Measurements from ENCODE around the gene SEMA3B. TPM values are rescaled to one million over a fixed set of nuclear protein-coding genes. Genes with fewer than 3 reads are reported as not detected.
A peak's percentile ranks its signal among the peaks of the same experiment; 100 is the strongest.

Gene SEMA3B
- total RNA-seq, 2 donors from 2014 or later, result 71.1 to 116 TPM

GRCh38 chr3:50314816-50315215 is 45.9 kb downstream of the SEMA3B start:
- intact Hi-C loops (cut with DNase I), result no loop called here
- Histone ChIP-seq H3K4me3 (no peak overlapping the region), H3K27ac (no peak overlapping the region), H3K9me3 (no peaks in the 10 kb centered on the region), H3K27me3 (no peaks in the 10 kb centered on the region), H3K36me3 (replicated peaks in 1 of 2; ENCODE audit: insufficient read depth in 1 of 2, low read depth in 2 of 2) (peaks cover 0 to 5% of the 10 kb centered on the region in 2 donors), H3K4me1 (peaks cover 27% of the 10 kb centered on the region)
- no peak for TF ChIP-seq POLR2A (IDR thresholded peaks at IDR 0.05)
- TF ChIP-seq, protein P1, sequence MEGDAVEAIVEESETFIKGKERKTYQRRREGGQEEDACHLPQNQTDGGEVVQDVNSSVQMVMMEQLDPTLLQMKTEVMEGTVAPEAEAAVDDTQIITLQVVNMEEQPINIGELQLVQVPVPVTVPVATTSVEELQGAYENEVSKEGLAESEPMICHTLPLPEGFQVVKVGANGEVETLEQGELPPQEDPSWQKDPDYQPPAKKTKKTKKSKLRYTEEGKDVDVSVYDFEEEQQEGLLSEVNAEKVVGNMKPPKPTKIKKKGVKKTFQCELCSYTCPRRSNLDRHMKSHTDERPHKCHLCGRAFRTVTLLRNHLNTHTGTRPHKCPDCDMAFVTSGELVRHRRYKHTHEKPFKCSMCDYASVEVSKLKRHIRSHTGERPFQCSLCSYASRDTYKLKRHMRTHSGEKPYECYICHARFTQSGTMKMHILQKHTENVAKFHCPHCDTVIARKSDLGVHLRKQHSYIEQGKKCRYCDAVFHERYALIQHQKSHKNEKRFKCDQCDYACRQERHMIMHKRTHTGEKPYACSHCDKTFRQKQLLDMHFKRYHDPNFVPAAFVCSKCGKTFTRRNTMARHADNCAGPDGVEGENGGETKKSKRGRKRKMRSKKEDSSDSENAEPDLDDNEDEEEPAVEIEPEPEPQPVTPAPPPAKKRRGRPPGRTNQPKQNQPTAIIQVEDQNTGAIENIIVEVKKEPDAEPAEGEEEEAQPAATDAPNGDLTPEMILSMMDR (IDR thresholded peaks at IDR 0.05), result no peak
- 90 to 95% methylated on average over 4 of the region's 4 CpGs for WGBS, 2 donors
- ATAC-seq (no peak), DNase-seq (no peak)

DNA sequence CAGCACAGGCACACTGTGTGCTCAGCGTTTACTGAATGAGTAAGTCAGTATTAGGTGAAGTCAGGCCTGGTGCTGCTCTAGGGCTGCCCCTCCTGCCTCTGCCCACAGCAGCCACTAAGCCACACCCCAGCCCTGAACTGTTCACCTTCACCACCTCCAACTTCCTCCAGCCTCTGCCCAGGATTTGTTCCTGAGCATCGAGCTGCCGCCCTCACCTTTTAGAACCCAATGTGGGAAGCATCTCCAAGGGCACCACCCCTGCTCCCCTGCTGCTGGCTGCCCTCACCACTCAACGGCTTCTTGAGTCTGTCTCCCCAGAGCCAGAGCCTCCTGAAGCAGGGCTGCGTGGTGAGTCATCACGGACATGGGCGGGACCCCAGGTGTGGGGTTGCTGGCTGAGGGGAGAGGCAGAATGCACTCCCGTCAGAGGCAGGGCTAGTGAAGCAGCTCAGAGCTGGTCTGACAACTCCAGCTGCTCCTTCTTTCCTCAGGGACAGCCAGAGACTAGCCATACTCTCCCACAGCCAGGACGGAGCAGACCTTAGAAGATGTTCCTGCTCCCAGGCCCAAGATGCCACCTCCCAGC is 47.8 kb downstream of the SEMA3B start:
- H3K4me3 ChIP-seq, result no peak overlapping the region
- intact Hi-C loops (cut with DNase I), result no loop called here
- 65 to 75% methylated on average over 2 to 9 of the region's 9 CpGs for WGBS, 2 donors
- H3K27ac ChIP-seq, result peak overlapping the region in 1 of 4 donors; percentile 23
- ATAC-seq (no peak), DNase-seq (no peak)
- H3K36me3 ChIP-seq (replicated peaks in 1 of 2; ENCODE audit: insufficient read depth in 1 of 2, low read depth in 2 of 2), result peaks cover 0 to 5% of the 10 kb centered on the region in 2 donors
- no peaks in the 10 kb centered on the region for H3K27me3 ChIP-seq
- H3K9me3 ChIP-seq, result no peaks in the 10 kb centered on the region
- TF ChIP-seq POLR2A (IDR thresholded peaks at IDR 0.05), result peak in 1 of 3 donors; percentile 19
- TF ChIP-seq, protein P1 (IDR thresholded peaks at IDR 0.05), result no peak
- peaks cover 37% of the 10 kb centered on the region for H3K4me1 ChIP-seq

DNA sequence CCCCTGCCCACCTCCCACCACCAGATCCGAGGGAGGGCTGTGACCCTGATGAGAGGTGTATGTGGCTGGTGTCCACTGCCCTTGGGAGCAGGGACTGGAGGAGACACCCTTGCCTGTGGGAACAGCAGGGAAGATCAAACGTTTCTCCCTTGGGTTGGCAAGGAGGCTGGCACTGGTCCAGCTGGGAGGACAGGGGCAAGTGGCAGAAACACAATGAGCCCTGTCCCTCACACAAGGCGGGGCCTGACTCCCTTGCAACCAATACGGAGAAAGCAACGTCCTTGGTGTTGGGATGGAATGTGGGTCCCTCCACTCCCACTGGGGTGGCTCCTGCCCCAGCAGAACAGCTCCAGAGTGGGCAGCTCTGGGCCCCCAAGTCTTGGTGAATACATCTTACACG is 48.4 kb downstream of the SEMA3B start:
- Histone ChIP-seq H3K4me3 (no peak overlapping the region), H3K9me3 (no peaks in the 10 kb centered on the region), H3K4me1 (peaks cover 43% of the 10 kb centered on the region), H3K36me3 (replicated peaks in 1 of 2; ENCODE audit: insufficient read depth in 1 of 2, low read depth in 2 of 2) (peaks cover 0 to 5% of the 10 kb centered on the region in 2 donors), H3K27ac (peak overlapping the region in 1 of 4 donors; percentile 23), H3K27me3 (no peaks in the 10 kb centered on the region)
- 61 to 64% methylated on average over 5 to 6 of the region's 6 CpGs for WGBS, 2 donors
- TF ChIP-seq, protein P1 (IDR thresholded peaks at IDR 0.05), result no peak
- no peak for TF ChIP-seq POLR2A (IDR thresholded peaks at IDR 0.05)
- ATAC-seq (no peak), DNase-seq (no peak)
- intact Hi-C loops (cut with DNase I), result no loop called here

GRCh38 chr3:50318163-50318562 is 49.2 kb downstream of the SEMA3B start:
- Histone ChIP-seq H3K4me1 (peaks cover 50% of the 10 kb centered on the region), H3K36me3 (replicated peaks in 1 of 2; ENCODE audit: insufficient read depth in 1 of 2, low read depth in 2 of 2) (peaks cover 0 to 5% of the 10 kb centered on the region in 2 donors), H3K4me3 (no peak overlapping the region), H3K27ac (peak overlapping the region in 1 of 4 donors; percentile 12), H3K9me3 (no peaks in the 10 kb centered on the region), H3K27me3 (no peaks in the 10 kb centered on the region)
- no peak for TF ChIP-seq POLR2A (IDR thresholded peaks at IDR 0.05)
- TF ChIP-seq, protein P1 (IDR thresholded peaks at IDR 0.05), result no peak
- intact Hi-C loops (cut with DNase I), result no loop called here
- ATAC-seq (no peak), DNase-seq (no peak)
- 85 to 100% methylated on average over 1 to 11 of the region's 11 CpGs for WGBS, 2 donors

- H3K4me1 ChIP-seq, result peaks cover 50% of the 10 kb centered on the region
- H3K36me3 ChIP-seq (replicated peaks in 1 of 2; ENCODE audit: insufficient read depth in 1 of 2, low read depth in 2 of 2), result peaks cover 0 to 5% of the 10 kb centered on the region in 2 donors
- no peaks in the 10 kb centered on the region for H3K27me3 ChIP-seq
- no peak overlapping the region for H3K4me3 ChIP-seq
- H3K27ac ChIP-seq, result no peak overlapping the region
- WGBS, 2 donors, result 84 to 100% methylated on average over 1 to 10 of the region's 10 CpGs
- TF ChIP-seq, protein P1 (IDR thresholded peaks at IDR 0.05), result no peak
- no peak for TF ChIP-seq POLR2A (IDR thresholded peaks at IDR 0.05)
- H3K9me3 ChIP-seq, result no peaks in the 10 kb centered on the region
- ATAC-seq (no peak), DNase-seq (no peak)
- intact Hi-C loops (cut with DNase I), result no loop called here
Observed at GRCh38 chr3:50318615-50319014, 49.7 kb downstream of the SEMA3B start.
